CD4-positive, alpha-beta memory T cell (primary cell): ENCODE data around the gene MYO5A. TPM values are rescaled to one million over a fixed set of nuclear protein-coding genes. Genes with fewer than 3 reads are reported as not detected.
"Not testable (repeated sequence)": the region's sequence is repeated elsewhere in the genome, so short reads cannot be mapped to it uniquely, and the experiment has no call there.

Experiments used
- CTCF ChIA-PET: fragments of 350-600 bp; sonication (Branson Sonifier 250); formaldehyde crosslinking; loops from one replicate; lab custom pipeline; 2021; ENCODE audit warnings: inconsistent platforms; ENCODE audit not compliant: partially characterized antibody; lab: Charles Lee
- POLR2A ChIA-PET: fragments of 350-600 bp; sonication (Branson Sonifier 250); formaldehyde crosslinking; loops from one replicate; lab custom pipeline; 2021; ENCODE audit not compliant: partially characterized antibody; lab: Charles Lee
- DNase-seq, 5 donors: peaks; one replicate each; pipeline versions ENCODE4 v3.0.0 to v3.0.0-alpha.2; 2020 to 2022; ENCODE audit warnings: mixed read lengths in 1 of 5
- H3K27ac ChIP-seq: one replicate; pipeline ENCODE4 v1.7.0; 2013; ENCODE audit warnings: low read depth, low read length
- H3K27me3 ChIP-seq: 2 replicates; pipeline ENCODE4 v1.7.0; 2013; ENCODE audit warnings: mild to moderate bottlenecking, low read length, moderate library complexity; ENCODE audit not compliant: insufficient read depth
- H3K36me3 ChIP-seq: 2 replicates; pipeline ENCODE4 v1.7.0; 2013; ENCODE audit warnings: mild to moderate bottlenecking, low read length, moderate library complexity; ENCODE audit not compliant: insufficient read depth
- H3K4me1 ChIP-seq: 2 replicates; pipeline ENCODE4 v1.7.0; 2013; ENCODE audit warnings: mild to moderate bottlenecking, low read length, moderate library complexity; ENCODE audit not compliant: insufficient read depth
- H3K4me3 ChIP-seq, 2 donors: one replicate each; pipeline ENCODE4 v1.7.0; 2013; ENCODE audit warnings: low read length in 2 of 2, mild to moderate bottlenecking in 1 of 2
- H3K9me3 ChIP-seq, 2 donors: one replicate each; pipeline ENCODE4 v1.7.0; 2013; ENCODE audit warnings: low read length in 2 of 2, control low read depth in 1 of 2; ENCODE audit not compliant: control insufficient read depth in 1 of 2
- H3K27ac Mint-ChIP-seq, 7 donors: one replicate each; pipeline ENCODE4 v1.8.0; 2020 to 2021; ENCODE audit warnings: mixed read lengths in 7 of 7, mild to moderate bottlenecking in 6 of 7, inconsistent platforms in 3 of 7, moderate library complexity in 3 of 7
- H3K27me3 Mint-ChIP-seq, 2 donors: one replicate each; pipeline ENCODE4 v1.8.0; 2020 to 2021; ENCODE audit warnings: mixed read lengths in 2 of 2
- H3K36me3 Mint-ChIP-seq, 2 donors: one replicate each; pipeline ENCODE4 v1.8.0; 2020 to 2021; ENCODE audit warnings: mixed read lengths in 2 of 2, inconsistent platforms in 1 of 2, mild to moderate bottlenecking in 1 of 2
- H3K4me1 Mint-ChIP-seq, 4 donors: one replicate each; pipeline ENCODE4 v1.8.0; 2020 to 2021; ENCODE audit warnings: mixed read lengths in 4 of 4, mild to moderate bottlenecking in 1 of 4
- H3K4me3 Mint-ChIP-seq, 8 donors: one replicate each; pipeline ENCODE4 v1.8.0; 2020 to 2021; ENCODE audit warnings: mixed read lengths in 8 of 8, mild to moderate bottlenecking in 7 of 8, moderate library complexity in 6 of 8, inconsistent platforms in 3 of 8
- H3K9me3 Mint-ChIP-seq, 8 donors: one replicate each; pipeline ENCODE4 v1.8.0; 2020 to 2021; ENCODE audit warnings: mixed read lengths in 8 of 8, mild to moderate bottlenecking in 5 of 8, inconsistent platforms in 3 of 8, moderate library complexity in 1 of 8
- intact Hi-C: fragments of 100-400 bp; cut with micrococcal nuclease; formaldehyde crosslinking; loops from one replicate; pipeline ENCODE4 v1.15.1; 2023
- polyA plus RNA-seq, 2 donors: library from polyadenylated mRNA; unstranded; fragments of 300-500 nt; fragmentation: Illumina TruSeq; gene quantifications; one replicate each; pipeline ENCODE4 v1.2.3, GENCODE V29; 2021
- total RNA-seq, 2 experiments: library from RNA; stranded (reverse); gene quantifications; one replicate each; pipeline ENCODE4 v1.2.3, GENCODE V29; 2021

MYO5A gene
- total and polyA plus RNA-seq, 4 experiments from 2014 or later, result 3.6 to 43.9 (median 25.6) TPM

DNA sequence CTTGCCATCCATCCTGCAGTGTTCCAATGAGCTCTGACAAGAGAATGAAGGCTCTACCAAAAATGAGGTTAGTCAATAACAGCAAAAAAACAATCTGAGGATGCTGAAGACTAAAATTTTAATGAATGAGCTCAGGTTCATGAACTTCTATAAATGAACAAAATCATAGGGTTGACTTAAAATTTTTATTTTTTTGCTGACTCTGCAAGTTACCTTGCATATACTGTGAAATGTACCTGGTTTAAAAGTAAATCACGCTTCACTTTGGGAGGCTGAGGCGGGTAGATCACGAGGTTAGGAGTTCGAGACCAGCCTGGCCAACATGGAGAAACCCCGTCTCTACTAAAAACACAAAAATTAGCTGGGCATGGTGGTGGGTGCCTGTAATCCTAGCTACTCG, 85.5 kb downstream of the MYO5A start:
- Mint-ChIP-seq H3K36me3 (peaks cover 2 to 21% of the 10 kb centered on the region in 2 donors), H3K27ac (peak overlapping the region in 1 of 7 donors; percentile 33), H3K4me1 (peaks cover 44 to 73% (median 59%) of the 10 kb centered on the region in 4 donors)
- H3K27me3 Mint-ChIP-seq, H3K27ac ChIP-seq, H3K4me3 ChIP-seq, H3K27me3 ChIP-seq, H3K9me3 ChIP-seq, DNase-seq, H3K9me3 Mint-ChIP-seq, H3K36me3 ChIP-seq, intact Hi-C loops, H3K4me3 Mint-ChIP-seq, POLR2A ChIA-PET: not testable (repeated sequence)
- CTCF ChIA-PET, result interaction anchor here (0.6 to 1.5 kb wide), 5 partner anchors 9 to 66 kb away, joined by 3 read pairs; no protein-coding TSS in a partner anchor
- peaks cover 13% of the 10 kb centered on the region for H3K4me1 ChIP-seq

DNA sequence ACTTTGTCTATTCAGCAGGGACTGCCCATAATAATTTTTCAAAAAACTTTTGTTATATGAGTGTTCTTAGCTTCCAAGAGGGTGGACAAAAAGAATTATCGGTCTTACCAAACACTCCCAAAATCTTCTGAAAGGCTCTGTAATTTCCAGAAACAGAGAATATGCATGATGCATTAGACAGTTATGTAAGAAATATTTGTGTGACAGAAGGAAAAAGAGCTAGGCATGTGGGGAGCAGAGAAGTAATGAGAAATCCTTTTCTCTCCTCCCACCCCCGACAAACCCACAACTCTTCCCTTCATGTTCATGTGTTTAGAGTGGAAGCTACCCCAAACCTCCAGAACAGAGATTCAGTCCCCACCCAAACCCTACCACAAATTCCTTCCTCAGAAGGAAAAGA, 86.8 kb downstream of the MYO5A start:
- H3K27me3 ChIP-seq, result no peaks in the 10 kb centered on the region
- POLR2A ChIA-PET, result interaction anchor here (0.9 kb wide), 1 partner anchor 87 kb away, joined by 4 read pairs; the partner anchor contains the start of gene MYO5A
- Mint-ChIP-seq H3K9me3 (no peaks in the 10 kb centered on the region), H3K36me3 (peaks cover 2 to 11% of the 10 kb centered on the region in 2 donors), H3K4me1 (peaks cover 44 to 68% (median 56%) of the 10 kb centered on the region in 4 donors), H3K4me3 (no peak overlapping the region), H3K27ac (peak overlapping the region in 1 of 7 donors; percentile 37), H3K27me3 (no peaks in the 10 kb centered on the region)
- DNase-seq, result no peak
- no peaks in the 10 kb centered on the region for H3K36me3 ChIP-seq
- H3K4me1 ChIP-seq, result peaks cover 19% of the 10 kb centered on the region
- no peaks in the 10 kb centered on the region for H3K9me3 ChIP-seq
- no peak overlapping the region for H3K27ac ChIP-seq
- H3K4me3 ChIP-seq, result no peak overlapping the region
- CTCF ChIA-PET, result interaction anchor here (1.3 kb wide), 2 partner anchors 38 to 341 kb away, joined by 3 read pairs; no protein-coding TSS in a partner anchor
- intact Hi-C loops, result no loop called here

DNA sequence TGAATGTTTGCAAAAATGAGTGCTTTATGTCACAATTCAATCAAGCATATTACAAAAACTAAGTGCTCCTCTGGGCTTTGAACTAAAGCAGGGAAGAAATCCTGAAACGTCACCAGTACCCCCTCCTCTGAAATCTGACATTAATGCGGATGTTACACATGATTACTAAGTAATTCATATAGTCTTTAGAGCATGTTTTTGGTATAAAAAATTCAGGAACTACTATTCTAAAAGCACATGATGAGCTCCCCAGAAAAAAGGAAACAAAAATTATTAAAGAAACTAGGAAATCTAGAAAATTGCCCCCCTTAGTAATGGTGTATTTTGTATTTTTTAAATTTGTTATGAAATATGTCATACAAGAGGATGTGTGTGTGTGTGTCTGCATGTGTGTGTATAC, 87.7 kb downstream of the MYO5A start:
- H3K27me3 Mint-ChIP-seq, result no peaks in the 10 kb centered on the region

DNA sequence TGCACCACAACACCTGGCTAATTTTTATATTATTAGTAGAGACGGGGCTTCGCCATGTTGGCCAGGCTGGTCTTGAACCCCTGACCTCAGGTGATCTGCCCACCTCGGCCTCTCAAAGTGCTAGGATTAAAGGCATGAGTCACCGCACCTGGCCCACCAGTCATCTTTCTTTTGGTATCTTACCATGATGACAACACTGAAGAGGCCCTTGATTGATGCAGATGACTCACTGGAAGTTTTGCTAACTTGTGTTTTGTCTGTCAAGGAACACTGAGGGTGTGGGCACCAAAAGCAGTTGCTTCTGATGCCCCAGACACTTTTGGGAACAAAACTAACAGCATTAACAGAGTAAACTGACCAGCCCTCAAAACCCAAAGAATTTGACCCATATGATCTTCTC, 88.3 kb downstream of the MYO5A start:
- no peak overlapping the region for H3K27ac ChIP-seq
- CTCF ChIA-PET, result no interaction called here
- peaks cover 42 to 62% (median 51%) of the 10 kb centered on the region in 4 donors for H3K4me1 Mint-ChIP-seq

More for the DNA sequence above, 87.7 kb downstream of the MYO5A start:
- ChIA-PET CTCF (no interaction called here), POLR2A (interaction anchor here (0.6 to 0.9 kb wide), 2 partner anchors 46 to 87 kb away, joined by 3 to 4 read pairs; partner anchors contain the start of gene MYO5A)
- peak overlapping the region in 1 of 7 donors; percentile 48 for H3K27ac Mint-ChIP-seq
- intact Hi-C loops, result no loop called here
- no peak overlapping the region for H3K4me3 ChIP-seq
- H3K36me3 Mint-ChIP-seq, result peaks cover 2 to 9% of the 10 kb centered on the region in 2 donors
- no peaks in the 10 kb centered on the region for H3K36me3 ChIP-seq
- peaks cover 45 to 67% (median 55%) of the 10 kb centered on the region in 4 donors for H3K4me1 Mint-ChIP-seq
- H3K4me1 ChIP-seq, result peaks cover 19% of the 10 kb centered on the region
- DNase-seq, result no peak
- no peak overlapping the region for H3K4me3 Mint-ChIP-seq
- no peak overlapping the region for H3K27ac ChIP-seq
- no peaks in the 10 kb centered on the region for H3K27me3 ChIP-seq
- no peaks in the 10 kb centered on the region for H3K9me3 Mint-ChIP-seq
- H3K9me3 ChIP-seq, result no peaks in the 10 kb centered on the region

DNA sequence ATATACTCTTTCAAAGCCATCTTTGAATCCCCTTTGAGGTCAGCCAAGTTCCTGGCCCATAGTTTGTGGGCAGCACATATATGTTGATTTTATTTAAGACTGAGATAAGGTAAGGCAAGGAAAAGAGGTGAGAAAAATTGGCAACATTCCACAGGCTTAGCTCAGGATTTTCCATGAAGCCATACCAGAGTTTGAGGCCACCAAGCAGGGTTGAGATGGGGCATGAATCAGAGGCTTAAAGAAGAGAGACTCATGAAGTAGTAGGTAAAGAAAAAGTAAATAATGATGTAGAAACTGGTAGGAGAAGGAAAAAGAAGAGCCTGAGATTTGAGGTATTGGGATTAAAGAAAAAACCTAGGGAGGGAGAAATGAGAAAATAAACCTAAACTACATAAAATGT, 89.2 kb downstream of the MYO5A start:
- H3K27ac ChIP-seq, result no peak overlapping the region
- Mint-ChIP-seq H3K9me3 (no peaks in the 10 kb centered on the region), H3K27me3 (no peaks in the 10 kb centered on the region), H3K4me1 (peaks cover 41 to 57% (median 50%) of the 10 kb centered on the region in 4 donors), H3K4me3 (peak overlapping the region in 1 of 8 donors; percentile 46), H3K27ac (peak overlapping the region in 4 of 7 donors; percentile 3 to 64 (median 36)), H3K36me3 (peaks cover 2 to 9% of the 10 kb centered on the region in 2 donors)
- H3K4me3 ChIP-seq, result no peak overlapping the region
- no peaks in the 10 kb centered on the region for H3K9me3 ChIP-seq
- H3K36me3 ChIP-seq, result no peaks in the 10 kb centered on the region
- ChIA-PET POLR2A (no interaction called here), CTCF (no interaction called here)
- intact Hi-C loops, result no loop called here
- H3K27me3 ChIP-seq, result no peaks in the 10 kb centered on the region
- DNase-seq, result no peak
- H3K4me1 ChIP-seq, result peaks cover 19% of the 10 kb centered on the region

More for the DNA sequence above, 88.3 kb downstream of the MYO5A start:
- POLR2A ChIA-PET, result interaction anchor here (0.6 kb wide), 1 partner anchor 46 kb away, joined by 3 read pairs; no protein-coding TSS in a partner anchor
- Histone ChIP-seq H3K27me3 (no peaks in the 10 kb centered on the region), H3K4me3 (no peak overlapping the region), H3K9me3 (no peaks in the 10 kb centered on the region), H3K36me3 (no peaks in the 10 kb centered on the region), H3K4me1 (peaks cover 19% of the 10 kb centered on the region)
- Mint-ChIP-seq H3K9me3 (no peaks in the 10 kb centered on the region), H3K27me3 (no peaks in the 10 kb centered on the region), H3K4me3 (no peak overlapping the region), H3K36me3 (peaks cover 2 to 9% of the 10 kb centered on the region in 2 donors), H3K27ac (peak overlapping the region in 1 of 7 donors; percentile 48)
- intact Hi-C loops, result no loop called here
- no peak for DNase-seq

DNA sequence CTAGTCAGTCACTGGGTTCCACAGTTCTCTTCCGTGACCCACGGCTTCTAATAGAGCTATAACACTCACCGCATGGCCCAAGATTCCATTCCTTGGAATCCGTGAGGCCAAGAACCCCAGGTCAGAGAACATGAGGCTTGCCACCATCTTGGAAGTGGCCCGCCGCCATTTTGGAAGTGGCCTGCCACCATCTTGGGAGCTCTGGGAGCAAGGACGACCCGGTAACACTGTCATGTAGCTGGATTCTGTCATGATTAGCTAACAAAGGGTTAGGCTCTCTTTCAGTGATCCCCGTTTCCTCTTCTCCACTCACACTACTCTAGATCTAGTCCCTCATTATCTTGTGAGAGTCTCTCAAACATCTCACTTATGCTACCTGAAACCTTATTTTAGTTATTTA, 89.6 kb downstream of the MYO5A start:
- H3K36me3 ChIP-seq, intact Hi-C loops, H3K27me3 ChIP-seq, H3K4me3 ChIP-seq, POLR2A ChIA-PET, H3K36me3 Mint-ChIP-seq, CTCF ChIA-PET, H3K27me3 Mint-ChIP-seq, H3K9me3 ChIP-seq, H3K27ac ChIP-seq, H3K9me3 Mint-ChIP-seq, DNase-seq: not testable (repeated sequence)
- peak overlapping the region in 1 of 8 donors; percentile 46 for H3K4me3 Mint-ChIP-seq
- peaks cover 19% of the 10 kb centered on the region for H3K4me1 ChIP-seq
- peaks cover 40 to 58% (median 51%) of the 10 kb centered on the region in 4 donors for H3K4me1 Mint-ChIP-seq
- H3K27ac Mint-ChIP-seq, result peak overlapping the region in 3 of 7 donors; percentile 3 to 64 (median 19)

DNA sequence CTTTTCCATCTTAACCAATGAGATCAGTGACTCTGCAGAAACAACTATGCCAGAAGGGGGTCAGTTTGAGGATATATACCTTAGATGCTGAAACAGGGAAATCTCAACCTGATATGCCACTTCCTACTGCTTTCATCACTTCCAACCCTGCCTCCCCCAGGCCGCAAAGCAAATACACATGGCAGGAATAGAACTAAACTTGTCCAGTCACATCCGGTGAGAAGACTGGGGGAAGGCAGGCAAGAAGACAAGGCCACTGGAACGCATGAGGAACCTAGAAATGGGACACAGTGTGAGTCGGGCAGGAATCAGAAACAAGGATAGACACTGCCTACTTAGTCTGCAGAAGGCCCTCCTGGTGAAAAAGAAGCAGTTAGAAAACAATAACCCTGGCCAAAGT, 90.6 kb downstream of the MYO5A start:
- Histone ChIP-seq H3K4me1 (peaks cover 19% of the 10 kb centered on the region), H3K27me3 (no peaks in the 10 kb centered on the region), H3K27ac (no peak overlapping the region), H3K36me3 (no peaks in the 10 kb centered on the region), H3K9me3 (no peaks in the 10 kb centered on the region), H3K4me3 (no peak overlapping the region)
- H3K36me3 Mint-ChIP-seq, result peaks cover 2 to 9% of the 10 kb centered on the region in 2 donors
- H3K9me3 Mint-ChIP-seq, result no peaks in the 10 kb centered on the region
- no peak for DNase-seq
- POLR2A ChIA-PET, result interaction anchor here (1.0 kb wide), 1 partner anchor 14 kb away, joined by 3 read pairs; no protein-coding TSS in a partner anchor
- peak overlapping the region in 3 of 7 donors; percentile 28 to 72 (median 42) for H3K27ac Mint-ChIP-seq
- intact Hi-C loops, result no loop called here
- H3K27me3 Mint-ChIP-seq, result no peaks in the 10 kb centered on the region
- peaks cover 39 to 58% (median 51%) of the 10 kb centered on the region in 4 donors for H3K4me1 Mint-ChIP-seq
- CTCF ChIA-PET, result no interaction called here
- no peak overlapping the region for H3K4me3 Mint-ChIP-seq
